CD4-positive, alpha-beta T cell (primary cell): ENCODE results near the gene RUNX1. TPM values are rescaled to one million over a fixed set of nuclear protein-coding genes. Genes with fewer than 3 reads are reported as not detected.

Experiments used
- ATAC-seq: fragments of 200-7000 bp; cut with Tn5 transposase; one replicate; pipeline ENCODE4 v1.10.0; 2022; ENCODE audit warnings: mild to moderate bottlenecking; ENCODE audit not compliant: poor library complexity
- CTCF ChIA-PET: fragments of 350-600 bp; sonication (Branson Sonifier 250); formaldehyde crosslinking; loops from one replicate; lab custom pipeline; 2021; ENCODE audit warnings: antibody characterized with exemption, inconsistent platforms; lab: Charles Lee
- POLR2A ChIA-PET: fragments of 350-600 bp; sonication (Branson Sonifier 250); formaldehyde crosslinking; loops from one replicate; lab custom pipeline; 2021; ENCODE audit warnings: antibody characterized with exemption, inconsistent platforms; lab: Charles Lee
- DNase-seq, 14 experiments: peaks; one replicate each; pipeline ENCODE4 v3.0.0-alpha.2; 2013 to 2020; ENCODE audit warnings: mixed read lengths in 2 of 14
- H3K27ac ChIP-seq, 2 donors: one replicate each; pipeline versions ENCODE4 v1.5.1 to v1.7.0; 2013; ENCODE audit warnings: low read length in 2 of 2, low read depth in 1 of 2, mild to moderate bottlenecking in 1 of 2
- H3K27me3 ChIP-seq, 2 experiments: 1 replicate in 1 of 2; 2 replicates in 1 of 2; pipeline versions ENCODE4 v1.6.1 to v1.7.0; 2013; ENCODE audit warnings: low read length in 2 of 2, control low read depth in 1 of 2, mild to moderate bottlenecking in 1 of 2, moderate library complexity in 1 of 2; ENCODE audit not compliant: insufficient read depth in 2 of 2, control insufficient read depth in 1 of 2
- H3K36me3 ChIP-seq: one replicate; pipeline ENCODE4 v1.6.1; 2013; ENCODE audit warnings: low read length, control low read depth; ENCODE audit not compliant: insufficient read depth
- H3K4me1 ChIP-seq: one replicate; pipeline ENCODE4 v1.6.1; 2013; ENCODE audit warnings: low read length, control low read depth; ENCODE audit not compliant: insufficient read depth
- H3K4me3 ChIP-seq: one replicate; pipeline ENCODE4 v1.5.1; 2013; ENCODE audit warnings: mild to moderate bottlenecking, low read length, moderate library complexity
- H3K9me3 ChIP-seq, 2 experiments: 1 replicate in 1 of 2; 2 replicates in 1 of 2; pipeline versions ENCODE4 v1.6.1 to v1.7.0; 2013; ENCODE audit warnings: low read length in 2 of 2, mild to moderate bottlenecking in 2 of 2, control low read depth in 1 of 2, moderate library complexity in 1 of 2; ENCODE audit not compliant: control insufficient read depth in 1 of 2, insufficient read depth in 1 of 2
- H3K27ac Mint-ChIP-seq: one replicate; pipeline ENCODE4 v1.8.0; 2020; ENCODE audit warnings: mixed read lengths
- H3K27me3 Mint-ChIP-seq: one replicate; pipeline ENCODE4 v1.8.0; 2021; ENCODE audit warnings: mixed read lengths
- H3K36me3 Mint-ChIP-seq: one replicate; pipeline ENCODE4 v1.8.0; 2021; ENCODE audit warnings: low read depth, mixed read lengths
- H3K4me1 Mint-ChIP-seq: one replicate; pipeline ENCODE4 v1.8.0; 2021; ENCODE audit warnings: low read depth, mixed read lengths
- H3K4me3 Mint-ChIP-seq: one replicate; pipeline ENCODE4 v1.8.0; 2020; ENCODE audit warnings: mild to moderate bottlenecking, mixed read lengths
- H3K9me3 Mint-ChIP-seq: one replicate; pipeline ENCODE4 v1.8.0; 2020; ENCODE audit warnings: mixed read lengths
- intact Hi-C, 2 experiments: fragments of 100-400 bp; cut with DNase I in 1 of 2; cut with micrococcal nuclease in 1 of 2; formaldehyde crosslinking; loops; one replicate each; pipeline versions ENCODE4 v1.15.1 to v1.9.0; 2023 to 2025; cut with DNase I, micrococcal nuclease
- total RNA-seq, 174 experiments: library from RNA in 2 of 174; stranded (reverse) in 2 of 174; gene quantifications; one replicate each; pipeline ENCODE4 v1.2.3 and lab custom pipeline; 2021 to 2026
- TF ChIP-seq, protein P1 (sequence below): fragments of 200-600 bp; IDR thresholded peaks from one replicate; pipeline ENCODE4 v1.8.0; 2022; ENCODE audit warnings: antibody characterized with exemption, mild to moderate bottlenecking

Gene RUNX1
- total RNA-seq, 2 experiments from 2014 or later = 71.7 to 74.3 TPM

GRCh38 chr21:34768326-34768725 is 280.8 kb downstream of the RUNX1 start:
- no peaks in the 10 kb centered on the region for H3K9me3 Mint-ChIP-seq
- ChIA-PET CTCF (no interaction called here), POLR2A (no interaction called here)
- no peaks in the 10 kb centered on the region for H3K27me3 Mint-ChIP-seq
- H3K27me3 ChIP-seq = no peaks in the 10 kb centered on the region
- no peaks in the 10 kb centered on the region for H3K4me1 ChIP-seq
- H3K4me3 ChIP-seq = no peak overlapping the region
- no peak overlapping the region for H3K27ac Mint-ChIP-seq
- no peak overlapping the region for H3K27ac ChIP-seq
- no peaks in the 10 kb centered on the region for H3K36me3 Mint-ChIP-seq
- no peaks in the 10 kb centered on the region for H3K9me3 ChIP-seq
- H3K4me1 Mint-ChIP-seq = no peaks in the 10 kb centered on the region
- no peaks in the 10 kb centered on the region for H3K36me3 ChIP-seq
- TF ChIP-seq, protein P1, sequence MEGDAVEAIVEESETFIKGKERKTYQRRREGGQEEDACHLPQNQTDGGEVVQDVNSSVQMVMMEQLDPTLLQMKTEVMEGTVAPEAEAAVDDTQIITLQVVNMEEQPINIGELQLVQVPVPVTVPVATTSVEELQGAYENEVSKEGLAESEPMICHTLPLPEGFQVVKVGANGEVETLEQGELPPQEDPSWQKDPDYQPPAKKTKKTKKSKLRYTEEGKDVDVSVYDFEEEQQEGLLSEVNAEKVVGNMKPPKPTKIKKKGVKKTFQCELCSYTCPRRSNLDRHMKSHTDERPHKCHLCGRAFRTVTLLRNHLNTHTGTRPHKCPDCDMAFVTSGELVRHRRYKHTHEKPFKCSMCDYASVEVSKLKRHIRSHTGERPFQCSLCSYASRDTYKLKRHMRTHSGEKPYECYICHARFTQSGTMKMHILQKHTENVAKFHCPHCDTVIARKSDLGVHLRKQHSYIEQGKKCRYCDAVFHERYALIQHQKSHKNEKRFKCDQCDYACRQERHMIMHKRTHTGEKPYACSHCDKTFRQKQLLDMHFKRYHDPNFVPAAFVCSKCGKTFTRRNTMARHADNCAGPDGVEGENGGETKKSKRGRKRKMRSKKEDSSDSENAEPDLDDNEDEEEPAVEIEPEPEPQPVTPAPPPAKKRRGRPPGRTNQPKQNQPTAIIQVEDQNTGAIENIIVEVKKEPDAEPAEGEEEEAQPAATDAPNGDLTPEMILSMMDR = no peak
- DNase-seq (no peak), ATAC-seq (no peak)
- H3K4me3 Mint-ChIP-seq = no peak overlapping the region
- intact Hi-C loops = no loop called here

DNA sequence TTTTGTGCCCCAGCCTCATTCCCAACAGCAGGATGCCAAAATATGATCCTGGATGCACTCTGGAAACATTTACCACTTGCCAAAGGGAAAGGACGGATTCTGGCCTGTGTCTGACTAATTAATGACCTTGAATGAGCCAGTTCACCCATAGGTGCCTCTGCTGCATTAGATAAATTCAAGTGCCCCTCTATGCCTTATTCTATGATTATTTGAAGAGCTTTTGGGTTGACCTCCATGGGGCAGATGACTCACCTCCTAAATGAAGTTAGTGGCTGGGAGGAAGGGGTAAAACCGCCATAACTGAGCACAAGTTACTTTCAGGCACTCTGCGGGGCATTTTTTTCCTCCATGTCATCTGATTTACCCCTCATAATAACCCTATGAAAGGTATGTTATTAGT is 282.2 kb downstream of the RUNX1 start:
- intact Hi-C loops = no loop called here
- DNase-seq = no peak
- ATAC-seq = no peak
- no peaks in the 10 kb centered on the region for H3K27me3 ChIP-seq
- Mint-ChIP-seq H3K4me1 (no peaks in the 10 kb centered on the region), H3K9me3 (no peaks in the 10 kb centered on the region), H3K27ac (no peak overlapping the region), H3K36me3 (no peaks in the 10 kb centered on the region), H3K4me3 (no peak overlapping the region), H3K27me3 (no peaks in the 10 kb centered on the region)
- ChIA-PET CTCF (no interaction called here), POLR2A (no interaction called here)
- TF ChIP-seq, protein P1 = no peak
- H3K27ac ChIP-seq = no peak overlapping the region
- no peaks in the 10 kb centered on the region for H3K9me3 ChIP-seq
- H3K4me3 ChIP-seq = no peak overlapping the region
- H3K36me3 ChIP-seq = no peaks in the 10 kb centered on the region
- no peaks in the 10 kb centered on the region for H3K4me1 ChIP-seq

DNA sequence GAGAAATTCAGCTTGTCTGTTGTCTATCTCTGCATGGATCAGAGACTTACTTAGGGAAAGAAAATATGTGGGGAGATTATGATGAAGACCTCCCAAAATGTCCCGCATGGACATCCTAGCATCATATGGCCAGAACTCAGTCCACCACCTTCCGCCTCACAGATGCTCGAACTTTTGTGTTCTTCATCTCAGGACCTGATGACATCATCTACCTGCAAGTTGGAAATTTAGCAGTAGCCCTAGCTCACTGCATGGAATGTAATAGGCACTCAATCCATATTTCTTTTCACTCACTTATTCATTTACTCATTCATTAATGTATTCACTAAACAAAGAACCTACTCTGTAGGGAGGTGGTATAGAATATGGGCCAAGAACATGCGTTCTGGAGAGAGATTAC is 283.5 kb downstream of the RUNX1 start:
- POLR2A ChIA-PET = no interaction called here
- H3K36me3 Mint-ChIP-seq = no peaks in the 10 kb centered on the region

More for the DNA sequence above, 283.5 kb downstream of the RUNX1 start:
- no peaks in the 10 kb centered on the region for H3K4me1 Mint-ChIP-seq
- no peak overlapping the region for H3K4me3 ChIP-seq
- no peaks in the 10 kb centered on the region for H3K27me3 Mint-ChIP-seq
- no peak overlapping the region for H3K27ac ChIP-seq
- no peaks in the 10 kb centered on the region for H3K36me3 ChIP-seq
- H3K9me3 Mint-ChIP-seq = no peaks in the 10 kb centered on the region
- TF ChIP-seq, protein P1 = no peak
- intact Hi-C loops = no loop called here
- no peaks in the 10 kb centered on the region for H3K4me1 ChIP-seq
- no peak for ATAC-seq
- no peak overlapping the region for H3K27ac Mint-ChIP-seq
- no peaks in the 10 kb centered on the region for H3K27me3 ChIP-seq
- no peak overlapping the region for H3K4me3 Mint-ChIP-seq
- no peak for DNase-seq
- CTCF ChIA-PET = no interaction called here
- no peaks in the 10 kb centered on the region for H3K9me3 ChIP-seq
